Measurements from ENCODE around the gene MPEG1.

Gene MPEG1

DNA sequence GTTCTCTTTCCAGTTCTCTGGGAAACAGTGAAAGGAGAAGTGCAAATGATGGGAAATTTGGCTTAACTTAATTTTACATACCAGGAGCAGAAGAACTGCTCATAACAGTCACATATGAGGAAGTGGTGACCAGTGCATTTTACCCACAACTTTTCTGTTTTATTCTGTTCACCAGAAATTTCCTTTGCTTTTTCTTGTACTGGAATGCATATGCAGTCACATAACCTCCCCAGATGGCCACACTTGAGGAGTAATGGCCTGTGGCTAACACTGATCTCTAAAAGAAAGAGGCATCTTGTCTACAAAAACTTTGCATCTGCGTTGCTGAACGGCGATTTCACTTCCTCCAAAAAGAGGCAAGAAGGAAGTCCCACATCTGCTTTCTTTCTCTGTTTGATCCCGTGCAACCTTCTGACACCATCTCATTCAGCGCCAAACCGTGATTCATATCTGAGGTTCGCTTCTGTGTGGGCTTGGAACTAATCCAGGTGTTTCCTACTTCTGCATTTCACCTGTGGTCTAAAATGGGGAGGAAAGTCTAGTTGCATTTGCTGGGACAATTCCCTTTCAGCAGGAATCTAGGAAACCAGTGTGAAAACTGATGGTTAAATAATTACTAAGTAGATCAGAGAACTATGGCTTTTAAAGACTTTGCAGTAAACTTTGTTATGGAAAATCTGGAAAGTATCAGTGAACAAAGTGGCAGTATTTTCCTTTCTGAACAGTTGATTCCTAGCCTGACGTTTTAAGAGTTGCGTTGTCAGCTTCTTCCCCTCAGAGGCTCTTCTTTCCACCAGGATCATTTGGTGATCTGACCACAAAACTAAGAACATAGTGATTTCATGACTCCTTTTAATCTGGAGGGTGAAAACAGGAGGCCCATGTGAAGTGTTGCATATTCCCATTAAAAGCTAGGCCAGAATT lies 4.2 kb upstream of the MPEG1 start:
- DNase-seq = peak; percentile 21

DNA sequence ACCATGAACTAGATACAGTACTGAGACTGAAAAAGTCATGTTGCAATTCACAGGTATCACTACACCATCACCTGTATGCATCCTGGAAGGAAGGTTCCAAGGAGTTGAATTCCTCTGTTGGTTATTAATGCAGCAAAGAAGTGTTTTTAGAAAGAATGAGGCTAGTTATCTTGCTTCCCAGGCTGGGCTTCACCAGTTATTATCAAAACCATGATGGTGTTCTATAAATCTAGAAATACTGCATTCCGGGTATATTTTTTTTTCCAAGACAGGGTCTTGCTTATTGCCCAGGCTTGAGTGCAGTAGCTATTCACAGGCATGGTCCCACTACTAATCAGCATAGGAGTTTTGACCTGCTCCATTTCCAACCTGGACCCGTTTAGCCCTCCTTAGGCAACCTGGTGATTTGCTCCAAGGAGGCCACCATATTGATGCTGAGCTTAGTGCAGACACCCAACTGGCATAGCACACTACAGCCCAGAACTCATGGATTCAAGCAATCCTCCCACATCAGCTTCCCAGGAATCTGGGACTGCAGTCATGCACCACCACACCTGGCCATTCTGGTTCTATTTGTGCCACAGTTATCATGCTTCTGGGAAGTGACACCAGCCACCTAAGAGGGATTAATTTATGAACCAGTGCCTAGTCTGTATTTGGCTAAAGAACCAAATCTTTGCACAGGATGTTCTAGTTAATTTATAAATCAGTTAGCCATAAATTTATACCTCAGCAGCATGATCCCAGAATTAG lies 1.6 kb upstream of the MPEG1 start:
- no peak for DNase-seq

DNA sequence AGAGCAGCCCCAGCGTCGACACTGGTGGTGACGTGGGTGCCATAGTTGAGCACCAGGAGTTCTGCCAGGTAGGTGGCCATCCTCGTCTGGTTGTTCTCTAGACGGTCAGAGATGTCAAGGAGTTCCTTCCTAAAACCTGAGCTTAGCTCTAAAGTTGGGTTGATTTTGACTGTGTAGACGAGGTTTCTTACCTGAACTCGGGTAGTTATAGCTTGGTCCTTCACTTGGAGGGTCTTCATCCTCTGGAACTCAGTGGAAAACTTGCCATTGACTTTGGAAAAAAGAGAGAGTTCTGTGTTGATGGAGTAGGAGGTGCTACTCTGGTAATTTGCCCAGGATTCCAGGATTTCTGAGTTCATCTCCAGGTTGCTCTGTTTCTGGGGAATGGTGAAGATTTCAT lies 505 bp downstream of the MPEG1 start:
- no peak for DNase-seq

DNA sequence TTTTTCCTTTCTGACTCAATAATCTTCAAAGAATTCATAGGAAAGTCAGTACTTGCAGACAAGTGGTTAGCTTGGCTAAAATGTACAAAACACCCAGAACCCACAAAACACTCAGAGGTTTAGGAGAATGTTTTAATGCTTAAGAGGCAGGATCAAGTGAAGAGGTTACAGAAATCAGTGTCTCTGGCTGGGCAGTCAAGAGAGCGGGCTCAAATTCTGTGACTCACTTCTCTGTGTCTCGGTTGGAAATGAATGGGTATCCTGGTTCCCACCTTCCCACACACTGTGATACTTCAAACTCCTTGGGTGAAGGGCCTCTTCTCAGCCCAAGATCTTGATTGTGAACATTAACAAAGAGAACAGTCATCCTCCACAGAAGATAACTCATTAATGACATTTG lies 3.8 kb downstream of the MPEG1 start:
- DNase-seq = no peak

DNA sequence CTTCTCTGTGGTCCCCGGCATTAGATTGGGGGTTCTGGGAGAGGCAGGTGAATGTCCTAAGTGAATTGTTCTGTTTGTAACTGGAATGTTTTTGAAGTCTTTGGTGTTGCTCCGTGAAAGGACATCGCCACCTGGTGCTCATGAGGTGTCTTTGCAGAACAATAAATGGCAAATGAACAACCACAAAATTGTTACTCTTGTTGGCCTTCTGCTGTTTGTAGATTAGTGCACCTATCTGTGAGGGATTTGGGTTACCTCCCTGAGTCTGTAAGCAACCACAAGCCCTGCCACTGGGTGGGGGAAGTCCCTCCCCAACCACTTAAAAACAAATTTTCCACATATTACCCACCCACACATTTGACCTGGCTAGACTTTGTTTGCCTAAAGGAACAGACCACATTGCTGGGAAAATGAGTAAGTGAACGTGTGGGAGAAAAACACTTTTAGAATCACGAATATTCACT lies 4.7 kb downstream of the MPEG1 start:
- DNase-seq = peak; percentile 52

DNA sequence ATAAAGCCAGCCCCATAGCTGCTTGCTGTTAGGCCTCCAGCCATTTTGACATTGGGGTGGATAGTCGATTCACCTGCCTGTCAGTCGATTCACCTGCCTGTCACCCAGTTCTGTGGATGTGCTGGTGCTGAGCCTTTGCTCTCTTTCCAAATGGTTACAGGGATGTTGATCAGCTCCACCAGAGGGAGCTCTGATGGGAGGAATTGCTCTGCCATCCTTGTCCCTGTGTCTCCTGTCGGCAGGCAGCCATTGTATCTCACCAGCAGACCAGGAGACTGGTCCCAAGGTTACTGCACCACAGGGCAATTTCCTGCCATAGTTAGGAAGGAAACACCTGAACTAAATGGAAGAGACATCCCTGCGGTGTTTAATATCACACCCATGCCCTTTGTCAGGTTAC lies 6.1 kb downstream of the MPEG1 start:
- peak; percentile 11 for DNase-seq

DNA sequence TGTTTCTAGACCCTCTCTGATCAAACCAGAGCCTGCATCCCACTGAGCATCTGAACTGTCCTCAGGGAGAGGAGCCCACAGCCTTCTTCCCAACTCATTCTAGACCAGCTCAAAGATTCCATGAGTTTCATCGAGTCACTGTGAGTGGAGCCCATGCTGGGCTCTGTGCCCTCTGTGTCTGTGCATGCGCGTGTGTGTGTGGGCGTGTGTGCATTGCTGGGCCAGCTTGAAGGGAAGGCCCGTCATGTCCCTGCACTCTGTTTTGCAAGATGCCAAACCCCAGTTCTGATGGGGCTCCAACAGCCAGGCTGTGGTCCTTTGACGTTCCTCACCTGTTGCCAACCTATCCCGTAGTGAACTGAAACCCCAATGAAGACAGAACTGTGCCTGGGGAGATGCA lies 7.1 kb downstream of the MPEG1 start:
- no peak for DNase-seq

DNA sequence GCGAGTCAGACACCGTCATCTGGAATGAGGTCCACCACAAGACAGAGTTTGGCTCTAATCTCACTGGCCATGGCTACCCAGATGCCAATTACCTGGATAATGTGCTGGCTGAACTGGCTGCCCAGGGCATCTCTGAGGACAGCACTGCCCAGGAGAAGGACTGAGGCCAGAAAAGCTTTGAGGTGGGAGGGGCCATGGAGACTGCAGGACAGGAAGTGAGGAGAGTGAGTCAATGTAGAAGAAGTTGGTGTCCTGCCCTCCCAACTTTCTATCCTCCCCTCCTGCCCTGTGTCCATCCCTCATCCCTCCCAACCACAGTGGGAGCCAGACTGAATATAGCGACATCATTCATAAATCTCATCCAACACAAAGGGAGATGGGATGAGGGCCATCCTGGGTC lies 8.0 kb downstream of the MPEG1 start:
- no peak for DNase-seq

DNA sequence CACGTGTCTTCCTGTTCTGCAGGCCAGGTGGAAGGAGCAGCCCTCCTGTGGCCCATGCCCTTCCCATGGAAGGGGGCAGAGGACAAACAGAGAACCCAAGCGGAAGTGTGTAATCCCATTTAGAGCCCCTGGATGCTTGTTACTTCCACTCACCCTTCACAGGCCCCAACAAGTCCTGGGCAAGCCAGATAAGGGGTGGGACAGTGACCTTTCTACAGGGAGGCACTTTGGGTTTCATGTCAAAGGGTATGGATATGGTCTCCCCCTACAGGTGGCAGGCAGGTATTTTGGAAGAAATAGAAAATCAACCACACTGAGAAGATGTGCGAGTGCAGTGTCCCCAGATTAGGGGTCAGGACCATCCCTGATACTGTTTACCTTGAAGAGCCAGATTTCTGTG lies 11.4 kb downstream of the MPEG1 start:
- no peak for DNase-seq

DNA sequence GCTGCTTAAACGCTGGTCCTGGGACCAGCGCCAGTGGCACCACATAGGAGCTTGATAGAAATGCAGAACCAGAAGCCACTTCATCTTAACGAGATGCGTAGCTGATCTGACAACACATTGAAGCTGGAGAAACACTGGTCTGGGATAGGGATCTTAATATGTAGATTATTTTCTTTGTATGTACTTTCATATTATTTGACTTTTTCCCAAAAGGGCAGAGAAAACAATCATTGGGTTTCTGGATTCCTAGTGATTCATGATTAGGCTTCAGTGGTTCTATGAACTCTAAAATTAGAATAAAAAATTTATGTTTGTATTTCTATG lies 12.3 kb downstream of the MPEG1 start:
- no peak for DNase-seq

DNA sequence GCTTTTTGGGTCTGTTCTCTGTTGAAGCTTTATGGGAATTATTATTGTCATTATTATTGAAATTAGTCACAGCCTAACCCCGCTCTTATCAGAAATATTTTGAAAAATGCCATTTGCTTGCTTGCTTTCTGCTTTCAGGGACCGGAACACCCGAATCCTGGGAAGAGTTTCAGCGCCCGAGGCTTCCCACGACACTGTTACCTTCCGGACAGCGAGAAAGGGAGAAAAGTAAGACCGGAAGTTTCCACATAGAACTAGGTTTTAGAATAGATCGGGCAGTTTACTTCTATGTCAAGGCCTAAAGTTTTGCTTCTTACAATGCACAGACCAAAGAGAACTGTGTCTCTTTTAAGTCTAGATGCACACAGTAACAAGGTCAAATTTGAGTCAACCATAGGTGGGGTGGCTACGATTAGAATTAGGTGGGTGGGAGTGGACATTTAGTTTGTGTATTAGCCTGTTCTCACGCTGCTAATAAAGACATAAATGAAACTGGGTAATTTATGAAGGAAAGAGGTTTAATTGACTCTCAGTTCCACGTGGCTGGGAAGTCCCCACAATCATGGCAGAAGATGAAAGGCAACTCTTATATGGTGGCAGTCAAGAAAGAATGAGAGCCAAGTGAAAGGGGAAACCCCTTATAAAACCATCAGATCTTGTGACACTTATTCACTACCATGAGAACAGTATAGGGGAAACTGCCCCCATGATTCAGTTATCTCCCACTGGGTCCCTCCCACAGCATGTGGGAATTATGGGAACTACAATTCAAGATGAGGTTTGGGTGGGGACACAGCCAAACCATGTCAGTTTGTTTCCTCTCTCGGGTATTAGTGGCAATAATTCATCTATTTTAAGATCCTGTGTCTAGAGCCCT lies 12.9 kb downstream of the MPEG1 start:
- no peak for DNase-seq

DNA sequence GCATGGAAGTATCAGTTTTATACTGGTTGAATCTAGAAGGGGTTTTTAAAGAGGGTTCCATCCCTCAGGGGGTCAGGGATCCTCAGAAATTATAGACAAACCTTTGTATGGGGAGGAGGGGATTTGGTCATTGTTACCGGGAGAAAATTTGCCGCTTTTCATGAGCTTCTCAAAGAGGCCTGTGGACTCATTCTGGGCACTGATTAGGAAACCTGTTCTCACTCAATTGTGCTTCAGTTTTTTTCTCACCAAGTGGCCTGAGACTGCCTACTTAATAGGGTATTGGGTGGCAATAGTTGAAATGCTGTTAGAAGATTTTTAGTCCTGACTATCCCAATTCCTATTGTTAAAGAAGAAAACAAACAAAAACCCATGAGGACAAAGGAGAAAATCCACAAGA lies 14.0 kb downstream of the MPEG1 start:
- no peak for DNase-seq

DNA sequence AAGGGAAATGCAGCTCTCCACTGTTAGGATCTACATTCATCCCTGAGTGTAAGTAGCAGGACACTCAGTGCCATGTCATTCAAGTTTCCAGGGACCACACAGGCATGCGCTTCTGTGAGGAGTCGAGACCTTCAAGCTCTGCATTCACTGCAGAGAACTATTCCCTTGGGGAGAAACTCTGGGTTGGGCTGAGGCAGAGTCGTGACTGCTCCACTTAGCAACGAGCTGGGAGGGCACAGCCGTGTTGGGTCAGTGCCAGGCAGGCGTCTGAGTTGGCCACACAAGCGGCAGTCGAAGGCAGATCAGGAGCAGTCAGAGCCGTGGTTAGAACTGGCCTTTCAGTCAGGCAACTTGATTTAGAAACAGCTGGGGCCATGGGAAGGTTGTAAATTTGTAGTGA lies 14.7 kb downstream of the MPEG1 start:
- DNase-seq = no peak

DNA sequence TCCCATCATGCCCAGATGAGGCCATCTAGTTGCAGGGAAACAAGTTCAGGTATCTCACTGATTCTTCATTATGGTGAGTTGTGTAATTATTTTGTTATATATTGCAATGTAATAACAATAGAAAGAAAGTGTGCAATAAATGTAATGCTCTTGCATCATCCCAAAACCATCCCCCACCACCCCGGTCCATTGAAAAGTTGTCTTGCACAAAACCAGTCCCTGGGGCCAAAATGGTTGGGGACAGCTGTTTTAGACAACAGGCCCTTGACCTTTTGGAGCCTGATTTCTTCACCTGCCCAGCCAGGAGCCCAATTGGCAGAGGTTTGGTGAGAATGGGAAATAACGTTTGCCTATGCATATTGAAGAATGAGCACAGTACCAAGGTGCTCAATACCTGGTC lies 15.9 kb downstream of the MPEG1 start:
- no peak for DNase-seq

DNA sequence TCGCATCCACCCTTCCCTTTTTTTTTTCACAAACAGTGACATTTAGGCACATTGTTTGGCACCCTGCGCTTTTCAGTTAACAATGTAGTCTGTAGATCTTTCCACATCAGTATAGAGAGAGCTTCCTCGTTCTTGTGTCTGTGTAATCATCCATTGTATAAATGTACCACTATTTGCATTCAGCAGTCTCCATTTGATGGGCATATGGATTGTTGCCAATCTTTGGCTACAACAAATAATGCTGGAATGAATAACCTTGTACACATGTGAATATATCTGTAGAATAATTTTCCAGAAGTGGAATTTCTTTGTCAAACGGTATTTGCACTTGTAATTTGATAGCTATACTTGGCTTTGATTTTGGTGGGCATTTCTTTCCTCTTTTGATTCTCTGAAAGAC lies 17.1 kb downstream of the MPEG1 start:
- no peak for DNase-seq

DNA sequence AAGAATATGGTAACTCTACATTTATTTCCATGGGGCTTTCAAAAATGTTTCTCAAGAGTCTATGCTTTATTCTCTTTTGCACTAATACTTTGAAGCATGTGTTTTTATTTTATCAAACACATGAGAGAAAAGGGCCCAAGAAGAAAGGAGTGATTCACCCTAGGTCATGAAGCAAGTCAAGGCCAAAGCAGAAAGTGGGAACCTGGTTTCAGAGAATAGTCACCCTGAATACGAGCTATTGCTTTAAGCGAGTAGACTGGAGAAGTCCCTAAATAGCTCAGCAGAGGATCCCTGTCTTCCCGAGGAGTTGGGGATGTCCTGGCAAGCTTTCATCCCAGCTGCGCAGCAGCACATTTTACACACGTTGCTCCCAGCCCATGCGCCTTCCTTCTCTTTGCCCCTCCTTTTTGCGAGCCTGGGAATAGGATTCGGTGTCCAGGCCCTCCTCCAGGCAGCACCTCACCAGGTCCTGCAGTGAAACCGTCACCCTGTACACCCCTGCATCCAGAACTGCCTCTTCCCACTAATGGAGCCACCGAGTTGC lies 19.1 kb downstream of the MPEG1 start:
- no peak for DNase-seq

DNA sequence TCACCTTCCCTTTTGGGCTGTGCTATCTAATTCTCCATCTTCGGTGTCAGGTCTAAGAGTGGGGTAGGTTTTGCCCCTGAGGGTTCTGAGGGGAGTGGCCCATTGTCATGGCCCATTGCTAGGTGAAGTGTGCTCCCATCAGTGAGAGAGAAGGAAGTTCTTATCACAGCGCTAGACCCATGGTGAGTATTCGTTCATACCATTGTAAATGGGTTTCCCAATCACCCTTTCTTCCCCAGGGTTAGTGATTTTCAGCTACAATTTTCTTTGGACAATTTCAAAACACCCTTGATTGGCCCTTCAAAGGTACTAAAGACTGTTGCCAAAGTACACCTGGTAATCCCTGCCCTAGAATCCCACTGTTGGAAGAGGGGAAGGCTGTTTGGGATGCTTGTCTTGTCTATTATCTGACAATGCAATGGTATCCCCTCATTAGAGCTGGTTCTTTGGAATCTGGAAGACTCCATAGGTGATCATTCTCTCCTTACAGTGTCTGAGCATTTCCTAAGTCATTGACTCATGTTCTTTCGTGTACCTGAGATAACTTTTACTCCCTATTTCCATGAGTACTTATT lies 20.2 kb downstream of the MPEG1 start:
- DNase-seq = no peak

DNA sequence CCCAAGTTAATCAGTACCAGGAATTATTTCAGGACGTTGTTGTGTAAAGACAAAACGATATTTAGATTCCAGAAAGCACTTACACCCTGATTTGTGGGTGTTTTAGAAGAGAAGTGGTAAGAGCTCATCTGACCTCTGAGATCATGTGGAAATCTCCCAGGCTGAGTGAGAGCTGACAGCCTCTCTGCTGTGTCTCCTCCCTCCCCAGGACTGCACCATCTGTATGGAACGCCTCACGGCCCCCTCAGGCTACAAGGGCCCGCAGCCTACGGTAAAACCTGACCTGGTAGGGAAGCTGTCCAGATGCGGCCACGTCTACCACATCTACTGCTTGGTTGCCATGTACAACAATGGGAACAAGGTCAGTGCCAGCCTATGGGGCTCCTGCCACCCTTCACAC lies 20.8 kb downstream of the MPEG1 start:
- no peak for DNase-seq

DNA sequence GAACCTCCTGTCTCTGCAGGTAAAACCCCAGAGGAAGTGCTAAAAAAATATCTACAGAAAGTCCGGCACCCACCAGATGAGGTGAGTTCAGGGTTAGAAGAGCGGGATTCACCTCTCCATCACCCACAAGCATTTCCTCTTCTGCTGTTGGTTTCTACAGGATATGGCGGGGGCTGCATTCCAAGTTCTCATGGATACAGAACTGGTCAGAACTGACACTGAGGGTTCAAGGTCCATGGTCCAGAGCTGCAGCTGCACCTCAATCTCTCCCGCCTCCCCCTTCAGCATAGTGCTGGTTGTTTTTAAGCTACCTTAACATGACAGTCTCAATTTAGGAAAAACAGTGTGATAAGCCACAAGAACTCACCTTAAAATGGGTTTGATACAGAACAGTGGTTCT lies 21.6 kb downstream of the MPEG1 start:
- no peak for DNase-seq

DNA sequence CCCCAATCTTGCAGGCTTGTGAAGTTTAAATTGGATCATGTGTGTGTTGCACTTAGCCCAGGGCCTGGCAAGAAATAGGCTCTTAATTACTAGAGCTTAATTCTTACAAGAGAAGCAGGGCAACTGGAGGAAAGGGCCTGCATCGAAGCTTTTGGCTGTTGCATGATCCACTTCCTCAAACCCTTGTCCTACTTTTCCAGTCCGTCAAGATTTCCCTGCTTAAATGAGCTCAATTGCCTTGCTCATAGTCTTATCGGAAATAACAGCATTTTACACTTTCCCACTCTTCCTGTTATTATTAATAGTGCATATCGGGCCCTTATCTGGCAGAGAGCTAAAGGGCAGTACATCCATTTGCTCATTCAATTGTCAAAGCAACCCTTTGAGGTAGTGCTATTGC lies 22.7 kb downstream of the MPEG1 start:
- DNase-seq = no peak

DNA sequence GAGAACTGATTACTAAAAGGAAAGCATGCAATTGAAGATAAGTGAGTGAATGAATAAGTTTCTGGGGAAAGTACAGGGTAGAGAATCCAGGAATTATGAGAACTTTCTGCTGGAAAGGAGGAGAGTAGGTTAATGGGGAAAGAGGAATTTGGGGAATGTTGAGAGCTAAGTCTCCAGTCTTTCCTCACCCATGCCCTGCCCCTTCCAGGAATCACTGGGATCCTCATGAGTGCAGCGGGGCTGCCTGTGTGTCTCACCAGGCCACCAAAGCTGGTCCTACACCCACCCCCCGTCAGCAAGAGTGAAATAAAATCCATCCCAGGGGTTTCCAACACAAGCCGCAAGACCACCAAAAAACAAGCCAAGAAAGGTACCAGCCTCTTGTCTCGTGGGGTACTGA lies 23.8 kb downstream of the MPEG1 start:
- DNase-seq = no peak

DNA sequence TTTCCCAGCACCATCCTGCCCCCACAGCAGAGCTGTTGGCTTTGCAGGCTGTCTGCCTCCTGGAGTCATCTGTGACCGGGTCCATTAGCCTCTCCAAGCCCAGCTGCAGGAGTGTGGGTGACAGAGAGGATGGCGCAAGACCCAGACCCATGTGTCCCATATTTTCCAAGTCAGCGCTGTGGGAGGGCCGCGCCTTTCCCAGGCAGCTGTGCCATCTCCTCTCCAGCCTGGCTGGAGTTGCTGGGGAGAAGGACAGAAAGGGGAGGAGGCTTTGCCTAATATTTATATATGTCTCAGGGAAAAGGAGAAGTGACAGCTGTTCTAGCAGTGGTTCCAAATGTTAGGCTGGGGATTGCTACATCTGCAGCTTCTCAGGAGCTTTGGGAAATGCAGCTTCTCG lies 25.1 kb downstream of the MPEG1 start:
- DNase-seq = no peak

DNA sequence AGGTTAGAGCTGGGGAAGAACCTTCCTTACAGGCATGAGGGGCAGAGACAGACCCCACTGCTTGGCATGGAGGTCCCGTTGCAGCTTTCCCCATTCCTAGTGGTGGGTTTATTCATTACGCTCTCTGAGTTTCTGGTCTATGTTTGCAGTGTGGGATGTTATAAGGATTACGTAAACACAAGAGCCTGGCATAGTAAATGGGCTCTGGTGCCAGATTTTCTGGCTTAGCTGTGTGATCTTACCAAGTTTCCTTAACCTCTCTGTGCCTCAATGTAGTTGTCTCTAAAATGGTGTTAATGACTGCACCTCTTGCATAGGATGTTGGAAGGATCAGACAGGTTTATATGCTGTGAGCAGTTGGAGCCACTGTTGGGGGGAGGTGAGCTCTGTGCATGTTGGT lies 25.7 kb downstream of the MPEG1 start:
- DNase-seq = no peak
